HCEC 1CT (cell line): Measurements from ENCODE around the gene PRDM2.
"Not testable (repeated sequence)": the region's sequence is repeated elsewhere in the genome, so short reads cannot be mapped to it uniquely, and the experiment has no call there.

Experiments used
- DNase-seq: peaks from one replicate; pipeline ENCODE4 v3.0.0-alpha.2; 2017

The PRDM2 gene

DNA sequence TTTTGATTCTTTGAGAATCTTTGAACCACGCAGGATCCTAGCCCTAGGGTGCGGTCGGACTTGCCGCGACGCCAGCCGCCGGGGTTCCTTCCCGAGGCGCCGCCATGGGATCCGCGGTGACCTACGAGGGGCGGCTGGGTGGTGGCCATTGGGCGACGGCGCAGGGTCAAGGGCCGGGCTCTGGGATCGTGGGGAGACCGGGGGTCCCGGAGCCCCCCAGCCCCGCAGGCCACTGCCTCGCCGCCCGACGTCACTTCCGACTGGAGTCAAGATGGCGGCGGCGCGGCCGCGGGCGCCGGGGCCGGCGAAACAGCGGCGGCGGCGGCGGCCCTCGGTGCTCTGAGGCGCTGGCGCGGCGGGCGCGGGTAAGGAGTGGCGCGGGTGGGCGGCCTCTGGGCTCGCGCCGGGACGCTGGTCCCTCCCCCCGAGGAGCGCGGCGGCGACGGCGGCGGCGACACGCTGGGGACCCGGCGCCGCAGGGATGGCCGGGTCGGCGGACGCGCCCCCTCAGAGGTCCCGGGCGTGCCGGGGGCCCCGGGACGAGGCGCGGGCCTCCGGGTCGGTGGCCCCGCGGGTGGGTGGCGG, at the start of gene PRDM2:
TSS of gene PRDM2 (plus strand) at position 253 of the 585 bp plus-strand sequence. CDS start 15,418 bp downstream, outside the sequence.
- peak; percentile 32 for DNase-seq

- peak; percentile 82 for DNase-seq
Observed at GRCh38 chr1:13651279-13651678, 48.7 kb upstream of the PRDM2 start.

DNA sequence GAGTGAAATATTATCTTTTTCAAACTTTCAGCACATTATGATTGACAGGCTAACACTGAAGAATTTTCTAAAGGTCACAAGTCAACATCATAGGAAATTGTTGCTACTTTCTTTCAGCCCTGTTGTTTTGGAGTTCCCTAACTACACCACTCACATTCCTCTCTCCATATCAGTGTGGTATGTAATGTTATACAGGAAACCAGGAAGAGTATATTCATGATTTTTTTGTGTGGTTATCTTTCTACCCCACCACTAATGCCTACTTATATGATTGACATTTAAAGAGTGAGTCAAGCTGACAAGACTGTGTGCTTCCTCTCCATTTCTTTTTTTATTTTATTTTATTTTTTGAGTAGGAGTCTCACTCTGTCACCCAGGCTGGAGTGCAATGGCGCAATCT, 47.8 kb upstream of the PRDM2 start:
- no peak for DNase-seq

- DNase-seq = peak; percentile 36
Observed at GRCh38 chr1:13661539-13661938, 38.4 kb upstream of the PRDM2 start.

DNA sequence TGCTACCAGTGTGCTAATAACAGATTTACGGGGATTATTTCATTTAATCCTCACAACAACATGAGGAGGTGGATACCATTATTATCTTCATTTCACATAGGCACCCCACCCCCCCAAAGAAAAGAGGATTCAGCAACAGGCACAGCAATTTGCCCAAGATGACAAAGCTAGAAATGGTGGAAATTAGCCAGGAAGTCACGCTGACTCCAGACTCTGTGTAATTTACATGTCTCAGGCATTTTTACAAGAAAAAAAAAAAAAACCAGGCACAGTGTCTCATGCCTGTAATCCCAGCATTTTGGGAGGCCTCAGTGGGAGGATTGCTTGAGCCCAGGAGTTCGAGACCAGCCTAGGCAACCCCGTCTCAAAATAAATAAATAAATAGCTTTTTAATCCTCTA, 37.5 kb upstream of the PRDM2 start:
- peak; percentile 32 for DNase-seq

- no peak for DNase-seq
Observed at GRCh38 chr1:13663969-13664368, 36.0 kb upstream of the PRDM2 start.

DNA sequence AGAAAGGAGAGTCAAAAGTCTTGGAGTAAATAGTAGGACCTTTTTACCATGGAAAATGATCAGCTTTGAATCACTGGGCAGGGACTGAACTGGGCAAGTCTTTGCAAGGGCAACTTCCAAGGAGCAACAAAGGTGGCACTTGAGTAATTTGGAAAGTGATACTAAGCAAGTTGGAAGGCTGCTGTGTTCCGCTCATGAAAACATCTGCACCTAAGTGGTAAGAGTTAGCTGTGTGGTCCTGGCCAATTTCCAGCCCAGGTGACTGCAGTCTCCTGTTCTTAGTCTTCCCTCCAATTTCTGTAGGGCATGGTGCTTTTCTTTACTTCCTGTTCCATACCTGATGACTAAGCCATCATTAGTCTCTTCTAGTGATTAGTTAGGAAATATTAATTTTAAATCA, 35.5 kb upstream of the PRDM2 start:
- no peak for DNase-seq

- no peak for DNase-seq
Observed at GRCh38 chr1:13666317-13666716, 33.7 kb upstream of the PRDM2 start.

DNA sequence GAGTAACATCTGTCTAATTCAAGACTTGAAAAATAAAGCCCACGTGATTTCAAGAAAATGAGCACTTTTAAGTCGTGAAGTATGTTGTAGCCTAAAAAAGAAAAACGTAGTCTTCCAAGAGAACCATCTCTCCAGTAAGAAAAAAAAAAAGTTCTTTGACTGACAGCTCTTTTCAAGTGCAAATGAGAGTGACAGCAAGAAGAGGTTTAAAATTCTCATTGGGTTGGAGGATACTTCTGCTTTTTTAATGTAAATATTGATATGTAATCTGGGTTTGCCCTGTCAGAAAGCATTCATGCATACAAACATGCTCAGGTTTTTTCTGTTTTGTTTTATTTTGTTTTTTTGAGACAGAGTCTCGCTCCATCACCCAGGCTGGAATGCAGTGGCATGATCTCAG, 32.3 kb upstream of the PRDM2 start:
- no peak for DNase-seq

DNA sequence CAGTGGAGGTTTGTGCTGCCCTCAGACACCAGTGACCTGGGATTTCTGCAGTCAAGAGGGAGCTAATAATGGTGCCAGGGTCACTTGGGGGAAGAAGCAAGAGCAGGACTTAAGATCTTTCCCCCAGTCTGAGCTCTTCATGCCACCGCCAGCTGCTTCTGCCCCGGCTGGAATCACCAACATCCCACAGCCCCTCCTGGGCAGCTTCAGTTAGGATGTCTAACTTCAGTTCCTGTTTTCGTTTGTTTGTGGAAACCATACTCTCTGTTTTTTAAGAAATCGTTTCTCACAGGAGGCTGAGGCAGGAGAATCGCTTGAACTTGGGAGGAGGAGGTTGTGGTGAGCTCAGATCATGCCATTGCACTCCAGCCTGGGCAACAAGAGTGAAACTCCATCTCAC, 25.6 kb upstream of the PRDM2 start:
- no peak for DNase-seq

DNA sequence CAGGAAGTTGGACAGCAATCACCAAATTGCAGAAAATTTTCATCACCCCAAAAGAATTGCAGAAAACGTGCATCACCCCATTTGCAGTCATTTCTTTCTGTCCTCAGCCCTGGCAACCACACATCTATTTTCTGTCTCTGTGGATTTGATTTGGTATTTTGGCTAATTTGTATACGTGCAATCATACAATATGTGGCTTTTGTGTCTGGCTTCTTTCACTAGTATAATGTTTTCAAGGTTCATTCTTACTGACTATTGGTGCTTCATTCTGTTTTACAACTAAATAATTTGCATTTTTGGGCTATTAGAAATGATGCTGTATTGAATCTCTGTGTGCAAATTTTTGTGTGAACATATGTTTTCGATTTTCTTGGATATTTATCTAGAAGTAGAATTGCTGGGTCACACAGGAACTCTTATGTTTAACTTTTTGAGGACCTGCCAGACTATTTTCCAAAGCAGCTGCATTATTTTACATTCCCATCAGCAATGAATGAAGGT, 24.8 kb upstream of the PRDM2 start:
- DNase-seq = no peak

DNA sequence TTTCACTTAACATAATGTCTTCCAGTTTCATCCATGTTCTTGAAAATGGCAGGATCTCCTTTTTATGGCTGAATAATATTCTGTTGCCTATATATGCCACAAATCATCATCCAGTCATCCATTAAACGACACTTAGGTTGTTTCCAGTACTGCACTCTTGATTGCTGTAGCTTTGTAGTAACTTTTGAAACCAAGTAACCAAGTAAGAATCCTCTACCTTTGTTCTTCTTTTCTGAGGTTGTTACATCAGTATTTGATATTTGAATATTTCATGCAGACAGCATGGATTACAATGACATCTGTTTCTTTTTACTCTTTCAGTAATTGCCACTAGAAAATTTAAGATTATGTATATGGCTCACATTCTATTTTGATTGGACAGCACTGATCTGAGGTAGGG, 22.1 kb upstream of the PRDM2 start:
- DNase-seq = no peak

DNA sequence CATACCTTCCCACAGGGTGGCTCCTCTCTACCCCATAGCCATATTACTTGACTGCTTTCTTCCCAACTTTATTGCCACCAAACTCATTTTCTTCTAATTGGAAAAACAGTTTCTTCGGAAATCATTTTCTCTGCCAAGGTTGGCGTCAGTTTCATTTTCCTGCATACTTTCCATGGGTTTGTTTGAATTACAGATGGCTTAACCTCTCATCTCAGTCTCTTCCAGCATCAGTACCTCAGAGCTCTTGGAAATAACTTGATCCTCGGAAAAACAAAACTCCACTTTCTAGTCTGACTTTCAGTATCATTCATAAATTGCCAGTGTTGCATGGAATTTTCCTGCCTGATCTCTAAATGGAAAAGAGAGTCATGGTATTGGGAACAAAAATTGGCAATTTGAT, 20.3 kb upstream of the PRDM2 start:
- DNase-seq = no peak

DNA sequence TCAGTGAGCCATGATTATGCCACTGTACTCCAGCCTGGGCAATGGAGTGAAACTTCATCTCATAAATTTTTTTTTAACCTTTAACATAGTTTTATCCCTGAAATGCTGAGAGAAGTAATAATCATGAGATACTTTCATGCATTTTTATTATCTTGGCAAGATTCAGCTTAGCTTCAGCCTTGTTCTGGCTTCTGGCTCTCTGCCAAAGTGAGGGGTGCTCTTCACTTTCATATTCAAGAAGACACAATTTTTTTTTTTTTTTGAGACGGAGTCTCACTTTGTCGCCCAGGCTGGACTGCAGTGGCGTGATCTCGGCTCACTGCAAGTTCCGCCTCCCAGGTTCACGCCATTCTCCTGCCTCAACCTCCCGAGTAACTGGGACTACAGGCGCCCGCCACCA, 19.4 kb upstream of the PRDM2 start:
- DNase-seq = not testable (repeated sequence)

- no peak for DNase-seq
Observed at GRCh38 chr1:13681921-13682320, 18.1 kb upstream of the PRDM2 start.

DNA sequence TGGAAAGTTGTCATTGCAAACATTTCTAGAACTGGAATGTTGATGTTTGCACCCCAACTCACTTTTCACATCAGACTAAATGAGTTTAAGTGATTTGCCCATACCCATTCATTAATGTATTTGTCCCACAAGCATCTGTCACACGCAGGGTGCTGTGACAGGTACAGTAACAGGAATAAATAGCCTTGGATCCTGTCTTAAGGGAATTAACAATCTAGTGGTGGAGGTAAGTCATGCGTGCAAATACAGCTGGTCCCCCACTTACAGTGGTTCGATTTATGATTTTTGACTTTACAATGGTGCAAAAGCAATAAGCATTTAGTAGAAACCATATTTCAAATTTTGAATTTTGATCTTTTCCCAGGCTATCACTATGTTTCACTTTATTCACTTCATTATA, 17.5 kb upstream of the PRDM2 start:
- no peak for DNase-seq

DNA sequence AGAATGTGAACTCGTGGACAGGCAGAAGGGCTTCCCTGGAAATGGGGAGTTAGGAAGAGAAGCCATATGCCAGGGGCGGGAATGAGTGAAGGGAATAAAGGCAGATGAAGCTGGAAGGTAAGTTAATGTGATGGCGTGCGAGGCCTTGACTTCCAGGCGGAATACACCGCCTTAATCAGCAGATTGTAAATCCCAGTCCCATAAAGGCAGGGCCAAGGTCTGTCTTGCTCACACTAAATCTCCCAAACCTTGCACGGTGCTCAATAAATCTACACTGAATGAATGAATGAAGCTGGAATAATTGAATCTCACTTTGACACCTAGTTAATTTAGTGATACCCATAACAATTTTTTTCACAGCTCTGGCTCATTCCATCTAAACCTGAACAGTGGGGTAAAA, 16.8 kb upstream of the PRDM2 start:
- DNase-seq = no peak

DNA sequence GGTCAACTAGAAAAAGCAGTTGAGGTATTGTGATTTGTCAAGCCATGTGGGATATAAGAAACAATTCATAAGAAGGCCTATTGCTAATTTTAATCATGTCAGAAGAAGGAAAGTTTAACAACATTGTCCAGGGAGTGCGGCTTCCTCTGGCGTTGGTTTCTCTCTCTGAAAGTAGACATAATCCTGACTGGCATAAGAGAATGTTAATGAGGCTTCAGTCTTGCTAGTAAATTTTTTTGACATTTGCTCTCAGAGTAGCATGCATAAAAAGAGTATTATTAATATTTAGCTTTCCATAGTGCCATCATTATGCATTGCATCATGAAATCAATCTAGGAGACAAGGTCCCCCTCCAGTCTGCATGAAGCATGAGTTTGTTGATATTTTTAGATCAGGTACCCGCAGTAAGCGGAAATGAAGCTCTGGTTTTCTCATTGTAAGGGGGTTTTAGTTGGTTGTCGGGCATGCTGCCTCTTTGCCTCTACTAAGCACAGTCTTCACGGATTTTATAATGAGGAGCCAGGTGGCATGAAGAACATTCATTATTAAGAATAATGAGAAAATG, 12.8 kb upstream of the PRDM2 start:
- DNase-seq = no peak

DNA sequence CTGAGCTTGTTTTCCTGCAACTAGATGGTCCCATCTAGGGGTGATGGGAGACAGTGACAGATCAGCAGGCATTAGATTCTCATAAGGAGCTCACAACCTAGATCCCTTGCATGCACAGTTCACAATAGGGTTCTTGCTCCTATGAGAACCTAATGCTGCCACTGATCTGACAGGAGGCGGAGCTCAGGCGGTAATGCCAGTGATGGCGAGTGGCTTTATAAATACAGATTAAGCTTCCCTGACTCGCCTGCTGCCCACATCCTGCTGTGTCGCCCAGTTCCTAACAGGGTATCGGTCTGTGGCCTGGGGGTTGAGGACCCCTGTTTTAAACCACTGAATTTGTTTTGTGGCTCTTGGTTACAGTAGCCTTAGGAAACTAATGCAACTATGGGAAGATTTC, 6.9 kb upstream of the PRDM2 start:
- not testable (repeated sequence) for DNase-seq

DNA sequence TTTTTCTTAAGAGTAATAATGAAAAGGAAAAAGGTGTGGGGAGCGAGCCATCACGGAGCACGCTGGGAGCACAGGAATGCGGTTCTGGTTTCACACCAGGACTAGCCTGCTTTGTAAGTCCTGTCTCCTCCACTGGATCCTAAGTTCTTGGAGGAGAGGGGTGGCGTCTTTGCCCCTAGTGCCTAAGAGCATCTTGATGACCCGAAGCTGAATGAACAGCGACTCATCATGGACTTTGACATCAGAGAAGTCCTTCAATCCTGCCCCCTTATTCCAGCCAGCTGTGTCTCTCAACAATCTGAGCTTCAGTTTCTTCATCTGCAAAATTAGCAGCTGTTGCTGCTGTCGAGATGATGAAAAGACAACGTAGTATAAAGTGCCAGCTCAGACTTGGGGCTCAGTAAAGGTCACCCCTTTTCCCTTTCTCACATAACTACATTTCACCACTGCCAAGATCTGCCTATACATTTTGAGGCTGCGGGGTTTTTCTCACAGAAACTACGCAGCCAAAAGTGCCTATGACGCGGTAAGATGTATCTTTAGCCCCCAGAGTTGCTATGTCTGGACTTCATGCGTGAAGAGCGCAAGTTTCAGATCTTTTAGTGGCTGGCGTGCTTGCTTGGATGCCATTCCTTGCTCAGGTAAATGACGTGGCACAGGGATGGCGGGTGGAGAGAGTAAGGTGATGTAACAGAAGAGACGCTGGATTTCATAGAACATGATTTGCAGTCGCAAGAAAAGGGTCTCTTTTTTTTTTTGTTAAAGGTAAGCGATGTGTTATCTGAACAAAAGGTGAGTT, 4.9 kb upstream of the PRDM2 start:
- no peak for DNase-seq

DNA sequence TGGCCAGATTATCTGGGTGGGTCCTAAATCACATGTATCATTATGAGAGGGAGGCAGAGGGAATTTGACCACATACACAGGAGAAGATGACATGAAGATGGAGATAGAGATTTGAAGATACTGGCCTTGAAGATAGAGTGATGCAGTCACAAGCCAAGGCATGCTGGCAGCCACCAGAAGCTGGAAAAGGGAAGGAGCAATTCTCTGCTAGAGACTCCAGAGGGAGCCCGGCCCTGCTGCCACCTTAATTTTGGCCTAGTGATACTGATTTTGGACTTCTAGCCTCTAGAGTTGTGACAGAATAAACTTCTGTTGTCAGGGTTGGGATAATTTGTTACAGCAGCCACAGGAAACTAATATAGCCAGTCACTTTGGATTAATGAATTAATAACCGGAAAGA, 2.2 kb upstream of the PRDM2 start:
- no peak for DNase-seq

GRCh38 chr1:13699510-13699909, 478 bp upstream of the PRDM2 start:
- DNase-seq = peak; percentile 13

GRCh38 chr1:13700521-13701270, 708 bp downstream of the PRDM2 start:
- no peak for DNase-seq

DNA sequence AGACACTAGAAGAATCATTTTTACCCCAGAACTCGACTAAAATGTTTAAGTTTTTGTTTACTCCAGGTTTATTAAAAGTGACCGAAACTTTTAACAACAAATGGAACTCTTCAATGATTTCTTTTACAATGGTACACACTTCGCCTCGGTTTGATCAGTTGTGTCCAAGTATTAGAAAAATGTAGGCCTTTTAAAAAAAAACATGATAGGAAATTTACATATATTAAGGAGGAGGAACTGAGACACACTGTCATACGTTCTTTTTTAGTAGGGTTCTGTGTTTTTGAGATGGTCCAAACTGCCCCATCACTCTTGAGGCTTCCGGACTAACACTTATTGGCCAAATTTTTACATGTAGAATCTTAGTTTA, 1.3 kb downstream of the PRDM2 start:
- DNase-seq = no peak
